Stimulated activated CD4-positive, alpha-beta T cell treated with anti-CD3 and anti-CD28 coated beads, Interleukin-1b, Interleukin-23, amount 100 ng/mL, for 4 hours (primary cell): Measurements from ENCODE around the gene LZIC.
"Not testable (repeated sequence)": the region's sequence is repeated elsewhere in the genome, so short reads cannot be mapped to it uniquely, and the experiment has no call there.

Experiments used
- DNase-seq, 2 donors: peaks; one replicate each; pipeline ENCODE4 v3.0.0-alpha.2; 2020; ENCODE audit warnings: low read depth in 2 of 2

LZIC gene

GRCh38 chr1:9942939-9943788 is at the start of gene LZIC, which contains the start of gene NMNAT1:
TSS of gene LZIC (minus strand) at chr1:9943391. CDS start at chr1:9936619, 6,772 bp downstream.
TSS of gene NMNAT1 (plus strand) at chr1:9943475. CDS start at chr1:9972074, 28,599 bp downstream.
- DNase-seq = peak; percentile 77 to 82

- no peak for DNase-seq
These were observed 49.7 kb upstream of the LZIC start for GRCh38 chr1:9992910-9993309.

GRCh38 chr1:9990944-9991343 is 47.8 kb upstream of the LZIC start:
- DNase-seq = no peak

GRCh38 chr1:9989773-9990172 is 46.6 kb upstream of the LZIC start:
- no peak for DNase-seq

- DNase-seq = no peak
These were observed 41.8 kb upstream of the LZIC start for GRCh38 chr1:9985001-9985400.

GRCh38 chr1:9984253-9984652 is 41.1 kb upstream of the LZIC start:
- DNase-seq = no peak

- DNase-seq = no peak
These were observed 17.7 kb upstream of the LZIC start for GRCh38 chr1:9960706-9961562.

- no peak for DNase-seq
These were observed 16.8 kb upstream of the LZIC start for GRCh38 chr1:9960011-9960410.

- no peak for DNase-seq
These were observed 14.5 kb upstream of the LZIC start for GRCh38 chr1:9957726-9958125.

- no peak for DNase-seq
These were observed 3.1 kb upstream of the LZIC start for GRCh38 chr1:9946315-9946714.

- no peak for DNase-seq
These were observed 722 bp downstream of the LZIC start for GRCh38 chr1:9942399-9942938.

- DNase-seq = no peak
These were observed 13.5 kb downstream of the LZIC start for GRCh38 chr1:9929431-9930385.

GRCh38 chr1:9927259-9927658 is 15.9 kb downstream of the LZIC start:
- DNase-seq = no peak

- no peak for DNase-seq
These were observed 20.8 kb downstream of the LZIC start for GRCh38 chr1:9922342-9922741.

- no peak for DNase-seq
These were observed 22.6 kb downstream of the LZIC start for GRCh38 chr1:9920606-9921005.

GRCh38 chr1:9917901-9918300 is 25.3 kb downstream of the LZIC start:
- DNase-seq = no peak

GRCh38 chr1:9917495-9917894 is 25.7 kb downstream of the LZIC start:
- DNase-seq = not testable (repeated sequence)

- DNase-seq = no peak
These were observed 26.7 kb downstream of the LZIC start for GRCh38 chr1:9916452-9916851.

- DNase-seq = no peak
These were observed 28.6 kb downstream of the LZIC start for GRCh38 chr1:9914610-9914937.

GRCh38 chr1:9912264-9912936 is 30.8 kb downstream of the LZIC start:
- no peak for DNase-seq
